A549 (cell line): ENCODE measurements around the gene SCG5. TPM values are rescaled to one million over a fixed set of nuclear protein-coding genes. Genes with fewer than 3 reads are reported as not detected.

Source experiments
- ATAC-seq, 2 experiments: fragments of 200-7000 bp in 1 of 2; fragments of >200 bp in 1 of 2; cut with Nextera tagmentation in 1 of 2; cut with Tn5 transposase in 1 of 2; 3 replicates each; pipeline versions ENCODE4 v1.8.0 to v1.9.1; 2018 to 2020; ENCODE audit warnings: mild to moderate bottlenecking in 1 of 2, moderate library complexity in 1 of 2
- CTCF ChIA-PET: fragments of 300-600 bp; sonication (Branson Sonifier 250); formaldehyde crosslinking; extraction: SDS; loops from one replicate; lab custom pipeline; 2021; ENCODE audit warnings: antibody characterized with exemption, inconsistent platforms; lab: Yijun Ruan, JAX
- POLR2A ChIA-PET: fragments of 350-600 bp; formaldehyde crosslinking; extraction: SDS; loops from one replicate; lab custom pipeline; 2021; ENCODE audit warnings: antibody characterized with exemption, inconsistent platforms; lab: Yijun Ruan, JAX
- DNase-seq, 2 experiments: peaks; one replicate each; pipeline versions ENCODE4 v3.0.0 to v3.0.0-alpha.2; 2011 to 2016; ENCODE audit warnings: low read depth in 1 of 2, low spot score in 1 of 2
- FAIRE-seq: peaks from 2 replicates; lab custom pipeline; 2011; peaks lifted over from hg19 to GRCh38; lab: Jason Lieb, UNC
- H3K27ac ChIP-seq, 2 experiments: fragments of >200 bp; sonication (Bioruptor Twin); formaldehyde crosslinking; 3 replicates each; pipeline ENCODE4 v1.5.1; 2016 to 2017
- H3K4me1 ChIP-seq: fragments of >200 bp; sonication (Bioruptor Twin); formaldehyde crosslinking; 3 replicates; pipeline ENCODE4 v1.6.1; 2016
- H3K4me2 ChIP-seq: fragments of >200 bp; sonication (Bioruptor Twin); formaldehyde crosslinking; 3 replicates; pipeline ENCODE4 v1.6.1; 2016
- H3K4me3 ChIP-seq: fragments of >200 bp; sonication (Bioruptor Twin); formaldehyde crosslinking; 3 replicates; pipeline ENCODE4 v1.5.1; 2016
- H3K9me3 ChIP-seq: fragments of >200 bp; sonication (Bioruptor Twin); formaldehyde crosslinking; 3 replicates; pipeline ENCODE4 v1.6.1; 2016
- CHD4 ChIP-seq: fragments of 200-600 bp; sonication (generic); IDR thresholded peaks from 2 replicates; pipeline ENCODE4 v1.6.1; 2016; ENCODE audit warnings: antibody characterized with exemption, mild to moderate bottlenecking, borderline replicate concordance
- EHMT2 ChIP-seq: fragments of 200-600 bp; sonication (generic); IDR thresholded peaks from 2 replicates; pipeline ENCODE4 v1.6.1; 2016; ENCODE audit warnings: antibody characterized with exemption, low read depth, mild to moderate bottlenecking, moderate library complexity
- FOSL2 ChIP-seq, 2 experiments: fragments of 450-650 bp in 1 of 2; fragments of >200 bp in 1 of 2; sonication (Bioruptor Twin) in 1 of 2; formaldehyde crosslinking; IDR thresholded peaks; 2 replicates each; pipeline versions ENCODE4 v1.5.0 to v1.6.1; 2016 to 2020; ENCODE audit warnings: mild to moderate bottlenecking in 1 of 2, moderate library complexity in 1 of 2
- FOXS1 ChIP-seq: fragments of 250-450 bp; sonication (Bioruptor Pico); IDR thresholded peaks from 2 replicates; pipeline ENCODE4 v1.5.0; 2020; ENCODE audit warnings: mild to moderate bottlenecking, moderate library complexity
- HDAC2 ChIP-seq: fragments of 200-600 bp; sonication (generic); IDR thresholded peaks from 2 replicates; pipeline ENCODE4 v1.6.1; 2016
- HEYL ChIP-seq: fragments of 250-450 bp; sonication (Bioruptor Pico); IDR thresholded peaks from 2 replicates; pipeline ENCODE4 v1.8.0; 2021; ENCODE audit warnings: mild to moderate bottlenecking, moderate library complexity
- HOXB13 ChIP-seq: fragments of 250-450 bp; sonication (Bioruptor Pico); IDR thresholded peaks from 2 replicates; pipeline ENCODE4 v1.5.0; 2020; ENCODE audit warnings: low read depth, mild to moderate bottlenecking, moderate library complexity
- JUN ChIP-seq, 2 experiments: fragments of >200 bp; sonication (Bioruptor Twin); formaldehyde crosslinking; IDR thresholded peaks; 2 replicates in 1 of 2; 3 replicates in 1 of 2; pipeline ENCODE4 v1.6.1; 2016 to 2017
- MAFK ChIP-seq: fragments of 450-650 bp; IDR thresholded peaks from 2 replicates; pipeline ENCODE4 v1.6.1; 2014; ENCODE audit not compliant: partially characterized antibody
- MAZ ChIP-seq: fragments of 150-350 bp; IDR thresholded peaks from 2 replicates; pipeline ENCODE4 v1.6.1; 2014; ENCODE audit warnings: antibody characterized with exemption, low read depth, low read length, borderline replicate concordance
- NFE2L2 ChIP-seq: fragments of 150-350 bp; conservative IDR thresholded peaks from 2 replicates; pipeline ENCODE4 v1.6.1; 2014; ENCODE audit warnings: low read length
- NPAS2 ChIP-seq: fragments of 250-450 bp; sonication (Bioruptor Pico); IDR thresholded peaks from 2 replicates; pipeline ENCODE4 v1.8.0; 2022; ENCODE audit warnings: mild to moderate bottlenecking, moderate library complexity, borderline replicate concordance
- NR3C1 ChIP-seq: fragments of >200 bp; sonication (Bioruptor Twin); formaldehyde crosslinking; IDR thresholded peaks from 3 replicates; pipeline ENCODE4 v1.6.1; 2017
- POLR2AphosphoS2 ChIP-seq: conservative IDR thresholded peaks from 2 replicates; pipeline ENCODE4 v1.6.1; 2012; ENCODE audit warnings: low read length, improper control_type of control experiment, inconsistent platforms
- RARB ChIP-seq: fragments of 250-450 bp; sonication (Bioruptor Pico); IDR thresholded peaks from 2 replicates; pipeline ENCODE4 v1.8.0; 2021; ENCODE audit warnings: mild to moderate bottlenecking, moderate library complexity
- RCOR1 ChIP-seq: fragments of 150-350 bp; IDR thresholded peaks from 2 replicates; pipeline ENCODE4 v1.6.1; 2014; ENCODE audit warnings: antibody characterized with exemption, low read length, low read depth
- RFX5 ChIP-seq: fragments of 450-650 bp; IDR thresholded peaks from 2 replicates; pipeline ENCODE4 v1.7.1; 2014; ENCODE audit warnings: antibody characterized with exemption, mild to moderate bottlenecking, moderate library complexity
- RNF2 ChIP-seq: fragments of 200-600 bp; sonication (generic); IDR thresholded peaks from 2 replicates; pipeline ENCODE4 v1.6.1; 2016; ENCODE audit warnings: low read depth, mild to moderate bottlenecking, antibody characterized with exemption, moderate library complexity, borderline replicate concordance
- TFCP2L1 ChIP-seq: fragments of 250-450 bp; sonication (Bioruptor Pico); IDR thresholded peaks from 2 replicates; pipeline ENCODE4 v1.5.0; 2021; ENCODE audit warnings: mild to moderate bottlenecking
- TP53 ChIP-seq: fragments of 250-450 bp; sonication (Bioruptor Pico); IDR thresholded peaks from 2 replicates; pipeline ENCODE4 v1.5.0; 2021; ENCODE audit warnings: mild to moderate bottlenecking, moderate library complexity
- ZFP36 ChIP-seq: fragments of 450-650 bp; IDR thresholded peaks from 2 replicates; pipeline ENCODE4 v1.6.1; 2014; ENCODE audit warnings: borderline replicate concordance; ENCODE audit not compliant: partially characterized antibody
- WGBS: methylation state at CpG from one replicate; pipeline ENCODE4 v1.1.6; 2017; ENCODE audit errors: missing lambda C conversion rate; 5-methylcytosine and 5-hydroxymethylcytosine counted together
- polyA plus RNA-seq, 4 experiments: library from polyadenylated mRNA; depleted of rRNA in 3 of 4; stranded (reverse); fragments of >200 nt; fragmentation: RNase III in 1 of 4; extraction: RNeasy Plus Mini Kit Qiagen cat#74134 plus additional on column Dnase treatment in 1 of 4; gene quantifications; 2 replicates in 3 of 4; 3 replicates in 1 of 4; pipeline ENCODE4 v1.2.3, GENCODE V29; 2011 to 2017
- TF ChIP-seq, protein P1 (sequence below): IDR thresholded peaks from 2 replicates; pipeline ENCODE4 v1.6.1; 2012
- TF ChIP-seq, protein P2 (sequence below): IDR thresholded peaks from 2 replicates; pipeline ENCODE4 v1.6.1; 2012; ENCODE audit warnings: low read depth, borderline replicate concordance
- TF ChIP-seq, protein P3 (sequence below): fragments of 200-600 bp; sonication (generic); IDR thresholded peaks from 2 replicates; pipeline ENCODE4 v1.6.1; 2016; ENCODE audit warnings: antibody characterized with exemption, mild to moderate bottlenecking, moderate library complexity
- TF ChIP-seq, protein P4 (sequence below): IDR thresholded peaks from 2 replicates; pipeline ENCODE4 v1.6.1; 2012

The SCG5 gene
- polyA plus RNA-seq, 2 of the 4 experiments (the other 2 are of a cell fraction) = 1.4 to 9.4 TPM

DNA sequence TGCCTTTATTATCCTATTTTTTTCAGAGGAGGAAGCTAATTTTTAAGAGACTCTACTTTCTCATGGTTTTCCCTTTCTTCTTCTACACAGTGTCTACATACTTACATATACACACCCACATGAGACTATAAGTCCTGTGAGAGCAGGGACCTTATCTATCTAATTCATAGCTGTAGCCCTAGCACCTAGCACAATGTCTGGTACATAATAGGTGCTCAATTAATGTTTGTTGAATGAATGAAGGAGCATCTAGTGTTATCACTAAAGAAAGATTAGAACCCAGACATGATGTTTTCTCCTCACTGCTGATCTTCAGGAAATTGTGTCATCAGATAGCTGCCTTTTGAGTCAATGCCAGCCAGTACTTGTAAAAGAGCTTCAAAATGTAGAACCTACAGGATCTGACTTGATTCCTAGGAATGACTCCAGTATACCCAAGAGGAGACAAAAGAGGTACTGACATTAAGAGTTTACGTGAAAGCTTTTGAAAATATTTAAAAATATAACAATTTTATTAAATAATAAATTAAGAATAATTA, 2.5 kb downstream of the SCG5 start:
- 93% methylated on average over 1 of the region's 1 CpG for WGBS
- ATAC-seq (no peak), FAIRE-seq (peak; percentile 84), DNase-seq (no peak)
- CTCF ChIA-PET = interaction anchor here (1.0 to 3.9 kb wide), 8 partner anchors 8 to 489 kb away, joined by 3 to 22 read pairs (median 4); no protein-coding TSS in a partner anchor
- POLR2A ChIA-PET = no interaction called here
- Histone ChIP-seq H3K27ac (no peak overlapping the region), H3K4me3 (no peak overlapping the region), H3K4me2 (no peak overlapping the region), H3K9me3 (no peaks in the 10 kb centered on the region), H3K4me1 (peaks cover 7% of the 10 kb centered on the region; the same call in 1 of the 3 replicates)
- TF ChIP-seq CHD4 = no peak
- TF ChIP-seq RCOR1 = no peak
- no peak for TF ChIP-seq NFE2L2
- TF ChIP-seq, protein P1, sequence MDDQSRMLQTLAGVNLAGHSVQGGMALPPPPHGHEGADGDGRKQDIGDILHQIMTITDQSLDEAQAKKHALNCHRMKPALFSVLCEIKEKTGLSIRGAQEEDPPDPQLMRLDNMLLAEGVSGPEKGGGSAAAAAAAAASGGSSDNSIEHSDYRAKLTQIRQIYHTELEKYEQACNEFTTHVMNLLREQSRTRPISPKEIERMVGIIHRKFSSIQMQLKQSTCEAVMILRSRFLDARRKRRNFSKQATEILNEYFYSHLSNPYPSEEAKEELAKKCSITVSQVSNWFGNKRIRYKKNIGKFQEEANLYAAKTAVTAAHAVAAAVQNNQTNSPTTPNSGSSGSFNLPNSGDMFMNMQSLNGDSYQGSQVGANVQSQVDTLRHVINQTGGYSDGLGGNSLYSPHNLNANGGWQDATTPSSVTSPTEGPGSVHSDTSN = no peak
- TF ChIP-seq MAZ = no peak
- TF ChIP-seq, protein P2, sequence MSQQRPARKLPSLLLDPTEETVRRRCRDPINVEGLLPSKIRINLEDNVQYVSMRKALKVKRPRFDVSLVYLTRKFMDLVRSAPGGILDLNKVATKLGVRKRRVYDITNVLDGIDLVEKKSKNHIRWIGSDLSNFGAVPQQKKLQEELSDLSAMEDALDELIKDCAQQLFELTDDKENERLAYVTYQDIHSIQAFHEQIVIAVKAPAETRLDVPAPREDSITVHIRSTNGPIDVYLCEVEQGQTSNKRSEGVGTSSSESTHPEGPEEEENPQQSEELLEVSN = no peak
- no peak for TF ChIP-seq HDAC2
- TF ChIP-seq RARB = no peak
- TF ChIP-seq EHMT2 = no peak
- no peak for TF ChIP-seq NPAS2 (CRISPR knock-in tag)
- no peak for TF ChIP-seq POLR2AphosphoS2
- no peak for TF ChIP-seq FOXS1 (CRISPR knock-in tag)
- no peak for TF ChIP-seq MAFK
- no peak for TF ChIP-seq ZFP36
- TF ChIP-seq TP53 (CRISPR knock-in tag) = no peak
- TF ChIP-seq RFX5 = no peak
- TF ChIP-seq NR3C1 = no peak

DNA sequence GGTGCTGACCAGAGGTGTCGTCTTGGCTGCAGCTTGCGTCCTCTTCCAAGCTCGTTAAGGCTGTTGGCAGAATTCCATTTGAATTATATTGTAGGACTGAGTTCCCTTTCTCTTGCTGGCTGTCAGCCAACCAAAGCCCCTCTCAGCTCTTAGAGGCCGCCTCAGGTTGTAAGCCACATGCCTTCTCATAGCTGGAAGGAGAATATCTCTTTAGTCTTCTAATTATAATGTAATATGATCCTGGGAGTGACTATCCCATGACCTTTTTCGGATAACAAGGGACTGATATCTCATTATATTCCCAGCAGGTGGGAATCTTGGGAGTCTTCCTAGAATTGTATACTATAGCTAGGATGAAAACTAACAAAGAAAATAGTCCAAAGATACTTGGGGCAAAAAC, 4.8 kb downstream of the SCG5 start:
- TF ChIP-seq NR3C1 (no peak), HOXB13 (CRISPR knock-in tag) (no peak), RNF2 (no peak), TP53 (CRISPR knock-in tag) (no peak), NFE2L2 (no peak), ZFP36 (no peak), HEYL (no peak), TFCP2L1 (CRISPR knock-in tag) (no peak), FOSL2 (IDR thresholded peaks at IDR 0.05) (no peak), FOSL2 (CRISPR knock-in tag; IDR thresholded peaks at IDR 0.05) (no peak), MAFK (no peak), JUN (IDR thresholded peaks at IDR 0.05) (no peak)
- TF ChIP-seq, protein P3, sequence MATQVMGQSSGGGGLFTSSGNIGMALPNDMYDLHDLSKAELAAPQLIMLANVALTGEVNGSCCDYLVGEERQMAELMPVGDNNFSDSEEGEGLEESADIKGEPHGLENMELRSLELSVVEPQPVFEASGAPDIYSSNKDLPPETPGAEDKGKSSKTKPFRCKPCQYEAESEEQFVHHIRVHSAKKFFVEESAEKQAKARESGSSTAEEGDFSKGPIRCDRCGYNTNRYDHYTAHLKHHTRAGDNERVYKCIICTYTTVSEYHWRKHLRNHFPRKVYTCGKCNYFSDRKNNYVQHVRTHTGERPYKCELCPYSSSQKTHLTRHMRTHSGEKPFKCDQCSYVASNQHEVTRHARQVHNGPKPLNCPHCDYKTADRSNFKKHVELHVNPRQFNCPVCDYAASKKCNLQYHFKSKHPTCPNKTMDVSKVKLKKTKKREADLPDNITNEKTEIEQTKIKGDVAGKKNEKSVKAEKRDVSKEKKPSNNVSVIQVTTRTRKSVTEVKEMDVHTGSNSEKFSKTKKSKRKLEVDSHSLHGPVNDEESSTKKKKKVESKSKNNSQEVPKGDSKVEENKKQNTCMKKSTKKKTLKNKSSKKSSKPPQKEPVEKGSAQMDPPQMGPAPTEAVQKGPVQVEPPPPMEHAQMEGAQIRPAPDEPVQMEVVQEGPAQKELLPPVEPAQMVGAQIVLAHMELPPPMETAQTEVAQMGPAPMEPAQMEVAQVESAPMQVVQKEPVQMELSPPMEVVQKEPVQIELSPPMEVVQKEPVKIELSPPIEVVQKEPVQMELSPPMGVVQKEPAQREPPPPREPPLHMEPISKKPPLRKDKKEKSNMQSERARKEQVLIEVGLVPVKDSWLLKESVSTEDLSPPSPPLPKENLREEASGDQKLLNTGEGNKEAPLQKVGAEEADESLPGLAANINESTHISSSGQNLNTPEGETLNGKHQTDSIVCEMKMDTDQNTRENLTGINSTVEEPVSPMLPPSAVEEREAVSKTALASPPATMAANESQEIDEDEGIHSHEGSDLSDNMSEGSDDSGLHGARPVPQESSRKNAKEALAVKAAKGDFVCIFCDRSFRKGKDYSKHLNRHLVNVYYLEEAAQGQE = no peak
- TF ChIP-seq, protein P4, sequence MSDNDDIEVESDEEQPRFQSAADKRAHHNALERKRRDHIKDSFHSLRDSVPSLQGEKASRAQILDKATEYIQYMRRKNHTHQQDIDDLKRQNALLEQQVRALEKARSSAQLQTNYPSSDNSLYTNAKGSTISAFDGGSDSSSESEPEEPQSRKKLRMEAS = no peak
- H3K9me3 ChIP-seq = no peaks in the 10 kb centered on the region
- POLR2A ChIA-PET = no interaction called here
- ATAC-seq (no peak), DNase-seq (no peak), FAIRE-seq (no peak)
- H3K27ac ChIP-seq = no peak overlapping the region
- no peak overlapping the region for H3K4me3 ChIP-seq
- H3K4me1 ChIP-seq = peaks cover 7% of the 10 kb centered on the region; the same call in 1 of the 3 replicates
- no peak overlapping the region for H3K4me2 ChIP-seq
- CTCF ChIA-PET = interaction anchor here (1.0 to 3.9 kb wide), 8 partner anchors 13 to 350 kb away, joined by 3 to 22 read pairs (median 4); no protein-coding TSS in a partner anchor
- 69% methylated on average over 5 of the region's 5 CpGs for WGBS
